Mucosa of descending colon (tissue), 3 donors: ENCODE measurements around the gene PTGIS. TPM values are rescaled to one million over a fixed set of nuclear protein-coding genes. Genes with fewer than 3 reads are reported as not detected.

Source experiments
- ATAC-seq: fragments of 200-7000 bp; cut with Tn5 transposase; one replicate; pipeline ENCODE4 v1.9.1; 2020; ENCODE audit warnings: mild to moderate bottlenecking, moderate library complexity
- DNase-seq, 3 donors: peaks; one replicate each; pipeline ENCODE4 v3.0.0-alpha.2; 2020
- H3K36me3 ChIP-seq: fragments of 200-600 bp; one replicate; pipeline ENCODE4 v1.8.0; 2021; ENCODE audit warnings: low read depth, mild to moderate bottlenecking
- H3K4me1 ChIP-seq: fragments of 200-600 bp; one replicate; pipeline ENCODE4 v1.8.0; 2021; ENCODE audit warnings: low read depth, mild to moderate bottlenecking
- H3K4me3 ChIP-seq: fragments of 200-600 bp; one replicate; pipeline ENCODE4 v1.8.0; 2021; ENCODE audit warnings: mild to moderate bottlenecking
- H3K9me3 ChIP-seq: fragments of 200-600 bp; one replicate; pipeline ENCODE4 v1.8.0; 2021; ENCODE audit warnings: mild to moderate bottlenecking
- CTCF ChIP-seq: fragments of 200-600 bp; IDR thresholded peaks from one replicate; pipeline ENCODE4 v1.8.0; 2022; ENCODE audit warnings: antibody characterized with exemption, mild to moderate bottlenecking
- intact Hi-C, 2 donors: fragments of 100-400 bp; cut with DNase I in 1 of 2; cut with micrococcal nuclease in 1 of 2; formaldehyde crosslinking; loops; one replicate each; pipeline versions ENCODE4 v1.11.0 to v1.11.1; 2022; cut with DNase I, micrococcal nuclease
- total RNA-seq, 3 donors: library from RNA; stranded (reverse); fragmentation: NEBNext Ultra II Directional in 2 of 3; extraction: Animal tissue kit (Norgen Biotek cat#: 25700) in 2 of 3; gene quantifications; one replicate each; pipeline versions ENCODE4 v1.2.1 to v1.2.4, GENCODE V29; 2021 to 2023
- donor health status: DM: no; HTN: no; CAD: no; lungs with moderate emphysema.
- donor health status: DM: no; HTN: no; CAD: no.
- donor health status: DM: no; HTN: yes; CAD: no.

Gene PTGIS
- total RNA-seq, 3 donors from 2014 or later: 3.8 to 45.8 (median 12.3) TPM

GRCh38 chr20:49496553-49497397 lies 71.2 kb downstream of the PTGIS start:
- no peaks in the 10 kb centered on the region for H3K9me3 ChIP-seq
- H3K4me1 ChIP-seq: no peaks in the 10 kb centered on the region
- no peak overlapping the region for H3K4me3 ChIP-seq
- no peak for TF ChIP-seq CTCF
- H3K36me3 ChIP-seq: no peaks in the 10 kb centered on the region
- intact Hi-C loops: no loop called here
- ATAC-seq (no peak), DNase-seq (no peak)

GRCh38 chr20:49496043-49496442 lies 71.9 kb downstream of the PTGIS start:
- no peaks in the 10 kb centered on the region for H3K36me3 ChIP-seq
- no peaks in the 10 kb centered on the region for H3K9me3 ChIP-seq
- intact Hi-C loops: no loop called here
- no peaks in the 10 kb centered on the region for H3K4me1 ChIP-seq
- no peak for TF ChIP-seq CTCF
- ATAC-seq: no peak
- no peak overlapping the region for H3K4me3 ChIP-seq
- no peak for DNase-seq

- ATAC-seq (no peak), DNase-seq (no peak)
- TF ChIP-seq CTCF: no peak
- intact Hi-C loops: no loop called here
- Histone ChIP-seq H3K9me3 (no peaks in the 10 kb centered on the region), H3K4me3 (no peak overlapping the region), H3K36me3 (no peaks in the 10 kb centered on the region), H3K4me1 (no peaks in the 10 kb centered on the region)
Measured at GRCh38 chr20:49490689-49491088, 77.2 kb downstream of the PTGIS start.

- intact Hi-C loops: loop anchor here in 1 of 2 donors (5.0 to 10.0 kb wide), 2 partner anchors 107 to 155 kb away; no protein-coding TSS in a partner anchor
- no peak for TF ChIP-seq CTCF
- Histone ChIP-seq H3K4me1 (no peaks in the 10 kb centered on the region), H3K36me3 (no peaks in the 10 kb centered on the region), H3K4me3 (no peak overlapping the region), H3K9me3 (no peaks in the 10 kb centered on the region)
- ATAC-seq (no peak), DNase-seq (no peak)
Measured at GRCh38 chr20:49489688-49490087, 78.2 kb downstream of the PTGIS start.

GRCh38 chr20:49486064-49486463 lies 81.9 kb downstream of the PTGIS start:
- peaks cover 2% of the 10 kb centered on the region for H3K4me1 ChIP-seq
- TF ChIP-seq CTCF: no peak
- H3K9me3 ChIP-seq: no peaks in the 10 kb centered on the region
- H3K4me3 ChIP-seq: no peak overlapping the region
- intact Hi-C loops: loop anchor here in 1 of 2 donors (5.0 to 10.0 kb wide), 2 partner anchors 104 to 151 kb away; no protein-coding TSS in a partner anchor
- DNase-seq: no peak
- ATAC-seq: no peak
- no peaks in the 10 kb centered on the region for H3K36me3 ChIP-seq
